ENCODE measurements around the gene FBLN1. TPM values are rescaled to one million over a fixed set of nuclear protein-coding genes. Genes with fewer than 3 reads are reported as not detected.

The FBLN1 gene
- total and polyA plus RNA-seq, 2 of the 13 experiments (the other 11 are each of a cell fraction or from before 2014, with no cell fraction given): 37.3 to 103 TPM

- TF ChIP-seq ZNF564 (CRISPR knock-in tag; IDR thresholded peaks at IDR 0.05) (no peak), ZNF7 (CRISPR knock-in tag; IDR thresholded peaks at IDR 0.05) (no peak), KLF6 (CRISPR knock-in tag; IDR thresholded peaks at IDR 0.05) (no peak), ZNF180 (CRISPR knock-in tag; IDR thresholded peaks at IDR 0.05; ENCODE audit: borderline replicate concordance, low read depth) (no peak), GMEB2 (CRISPR knock-in tag; IDR thresholded peaks at IDR 0.05; ENCODE audit: low read depth) (no peak), ZNF772 (CRISPR knock-in tag; IDR thresholded peaks at IDR 0.05) (no peak), U2AF1 (optimal IDR thresholded peaks at IDR 0.05; ENCODE audit: low read depth, low read length) (no peak), ZNF264 (CRISPR knock-in tag; IDR thresholded peaks at IDR 0.05) (no peak), THAP11 (CRISPR knock-in tag; IDR thresholded peaks at IDR 0.05) (0 out of 2 replicates have a peak, but pooled peaks have one; percentile 13), SCMH1 (CRISPR knock-in tag; IDR thresholded peaks at IDR 0.05; ENCODE audit: borderline replicate concordance) (no peak), SYNCRIP (IDR thresholded peaks at IDR 0.05; ENCODE audit: insufficient read depth, low read depth, low read length) (no peak), RNF219 (CRISPR knock-in tag; IDR thresholded peaks at IDR 0.05) (no peak), POLR2AphosphoS5 (IDR thresholded peaks at IDR 0.05; ENCODE audit: low read depth, low read length) (no peak), ARHGAP35 (CRISPR knock-in tag; IDR thresholded peaks at IDR 0.05; ENCODE audit: borderline replicate concordance) (no peak), ZNF720 (CRISPR knock-in tag; IDR thresholded peaks at IDR 0.05) (no peak), ZNF570 (CRISPR knock-in tag; IDR thresholded peaks at IDR 0.05; ENCODE audit: borderline replicate concordance) (no peak), ZNF710 (CRISPR knock-in tag; IDR thresholded peaks at IDR 0.05; ENCODE audit: borderline replicate concordance) (peak; percentile 22; the same call in 1 of the 2 replicates)
- TF ChIP-seq, protein P1, sequence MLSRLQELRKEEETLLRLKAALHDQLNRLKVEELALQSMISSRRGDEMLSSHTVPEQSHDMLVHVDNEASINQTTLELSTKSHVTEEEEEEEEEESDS (CRISPR knock-in tag; IDR thresholded peaks at IDR 0.05; ENCODE audit: borderline replicate concordance): no peak
- TF ChIP-seq, protein P2, sequence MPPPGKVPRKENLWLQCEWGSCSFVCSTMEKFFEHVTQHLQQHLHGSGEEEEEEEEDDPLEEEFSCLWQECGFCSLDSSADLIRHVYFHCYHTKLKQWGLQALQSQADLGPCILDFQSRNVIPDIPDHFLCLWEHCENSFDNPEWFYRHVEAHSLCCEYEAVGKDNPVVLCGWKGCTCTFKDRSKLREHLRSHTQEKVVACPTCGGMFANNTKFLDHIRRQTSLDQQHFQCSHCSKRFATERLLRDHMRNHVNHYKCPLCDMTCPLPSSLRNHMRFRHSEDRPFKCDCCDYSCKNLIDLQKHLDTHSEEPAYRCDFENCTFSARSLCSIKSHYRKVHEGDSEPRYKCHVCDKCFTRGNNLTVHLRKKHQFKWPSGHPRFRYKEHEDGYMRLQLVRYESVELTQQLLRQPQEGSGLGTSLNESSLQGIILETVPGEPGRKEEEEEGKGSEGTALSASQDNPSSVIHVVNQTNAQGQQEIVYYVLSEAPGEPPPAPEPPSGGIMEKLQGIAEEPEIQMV (CRISPR knock-in tag; IDR thresholded peaks at IDR 0.05; ENCODE audit: low read depth): 0 out of 2 replicates have a peak, but pooled peaks have one; percentile 29
- TF ChIP-seq, protein P3, sequence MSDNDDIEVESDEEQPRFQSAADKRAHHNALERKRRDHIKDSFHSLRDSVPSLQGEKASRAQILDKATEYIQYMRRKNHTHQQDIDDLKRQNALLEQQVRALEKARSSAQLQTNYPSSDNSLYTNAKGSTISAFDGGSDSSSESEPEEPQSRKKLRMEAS (IDR thresholded peaks at IDR 0.05): peak; percentile 82
Observed at GRCh38 chr22:45629469-45630089, 126.9 kb downstream of the FBLN1 start (continued).

All from HepG2 (cell line).